GM12878 (cell line): ENCODE data around the gene LKAAEAR1. TPM values are rescaled to one million over a fixed set of nuclear protein-coding genes. Genes with fewer than 3 reads are reported as not detected.

Source experiments
- ATAC-seq: fragments of 200-7000 bp; cut with Tn5 transposase; 3 replicates; pipeline ENCODE4 v1.9.1; 2020; ENCODE audit warnings: mild to moderate bottlenecking, moderate library complexity
- BruUV-seq: library from RNA; stranded (reverse); fragments of 400-500 nt; replicated peaks from 2 replicates; lab custom pipeline; 2021; lab: Mats Ljungman, UMichigan
- CTCF ChIA-PET: fragments of 300-600 bp; sonication (Branson Sonifier 250); formaldehyde crosslinking; extraction: SDS; loops from one replicate; lab custom pipeline; 2021; ENCODE audit warnings: inconsistent platforms; lab: Yijun Ruan, JAX
- POLR2A ChIA-PET: fragments of 350-600 bp; formaldehyde crosslinking; extraction: SDS; loops from one replicate; lab custom pipeline; 2021; ENCODE audit warnings: inconsistent platforms; lab: Charles Lee
- RAD21 ChIA-PET: fragments of 300-600 bp; sonication (Branson Sonifier 250); formaldehyde crosslinking; loops from one replicate; lab custom pipeline; 2023; ENCODE audit warnings: antibody characterized with exemption; ENCODE audit not compliant: unreplicated experiment; lab: Charles Lee
- SMC1A ChIA-PET: fragments of 300-600 bp; sonication (Branson Sonifier 250); formaldehyde crosslinking; loops from one replicate; lab custom pipeline; 2023; ENCODE audit not compliant: unreplicated experiment, uncharacterized antibody; lab: Charles Lee
- DNase-seq: peaks from one replicate; pipeline ENCODE4 v3.0.0-alpha.2; 2011; ENCODE audit warnings: low read depth, low spot score
- FAIRE-seq: peaks from 3 replicates; lab custom pipeline; 2011; peaks lifted over from hg19 to GRCh38; lab: Jason Lieb, UNC
- H2AFZ ChIP-seq: 2 replicates; pipeline ENCODE4 v1.6.0; 2011; ENCODE audit warnings: low read depth, low read length, control low read depth; ENCODE audit not compliant: control insufficient read depth
- H3K27ac ChIP-seq: 2 replicates; pipeline ENCODE4 v1.5.1; 2011; ENCODE audit warnings: control low read depth; ENCODE audit not compliant: control insufficient read depth, insufficient read depth
- H3K27me3 ChIP-seq, 2 experiments: replicated peaks in 1 of 2; 2 replicates each; pipeline versions ENCODE4 v1.6.0 to v1.6.1; 2011; ENCODE audit warnings: low read length in 1 of 2; ENCODE audit not compliant: control insufficient read depth in 2 of 2, insufficient read depth in 2 of 2
- H3K36me3 ChIP-seq, 2 experiments: 2 replicates each; pipeline ENCODE4 v1.5.1; 2011; ENCODE audit warnings: low read length in 1 of 2; ENCODE audit not compliant: control insufficient read depth in 2 of 2, insufficient read depth in 2 of 2
- H3K4me1 ChIP-seq: 2 replicates; pipeline ENCODE4 v1.6.1; 2011; ENCODE audit warnings: mild to moderate bottlenecking, low read length, moderate library complexity, mixed read lengths; ENCODE audit not compliant: control insufficient read depth, insufficient read depth
- H3K4me2 ChIP-seq: 2 replicates; pipeline ENCODE4 v1.6.0; 2011; ENCODE audit warnings: control low read depth; ENCODE audit not compliant: control insufficient read depth, insufficient read depth
- H3K4me3 ChIP-seq: fragments of 200-600 bp; sonication (generic); 2 replicates; pipeline ENCODE4 v1.5.1; 2016
- H3K79me2 ChIP-seq: 2 replicates; pipeline ENCODE4 v1.6.0; 2011; ENCODE audit warnings: low read length; ENCODE audit not compliant: control insufficient read depth, insufficient read depth
- H3K9ac ChIP-seq: 2 replicates; pipeline ENCODE4 v1.8.0; 2011; ENCODE audit warnings: low read length, control low read depth, mixed read lengths; ENCODE audit not compliant: control insufficient read depth, insufficient read depth
- H3K9me3 ChIP-seq: replicated peaks from 3 replicates; pipeline ENCODE4 v1.5.1; 2011; ENCODE audit warnings: mild to moderate bottlenecking, low read length; ENCODE audit not compliant: control insufficient read depth, insufficient read depth
- H4K20me1 ChIP-seq: 2 replicates; pipeline ENCODE4 v1.6.0; 2011; ENCODE audit not compliant: control insufficient read depth, insufficient read depth
- IRF4 ChIP-seq: IDR thresholded peaks from 2 replicates; pipeline ENCODE4 v1.6.1; 2011; ENCODE audit warnings: low read depth, low read length
- MYB ChIP-seq: fragments of 150-350 bp; IDR thresholded peaks from 2 replicates; pipeline ENCODE4 v1.6.1; 2014; ENCODE audit warnings: mild to moderate bottlenecking, low read depth, low read length, borderline replicate concordance
- NR2F1 ChIP-seq: fragments of 450-650 bp; conservative IDR thresholded peaks from 2 replicates; pipeline ENCODE4 v1.6.1; 2017; ENCODE audit warnings: mild to moderate bottlenecking
- POU2F2 ChIP-seq: IDR thresholded peaks from 3 replicates; pipeline ENCODE4 v1.6.1; 2011; ENCODE audit warnings: low read depth, mild to moderate bottlenecking, low read length, borderline replicate concordance
- PRDM15 ChIP-seq: fragments of 450-650 bp; formaldehyde crosslinking; IDR thresholded peaks from 2 replicates; pipeline ENCODE4 v1.4.0; 2020; ENCODE audit warnings: mild to moderate bottlenecking, moderate library complexity
- RELB ChIP-seq: fragments of 450-650 bp; IDR thresholded peaks from 2 replicates; pipeline ENCODE4 v1.6.1; 2017; ENCODE audit warnings: low read depth, mild to moderate bottlenecking, moderate library complexity
- SKIL ChIP-seq: fragments of 450-650 bp; IDR thresholded peaks from 2 replicates; pipeline ENCODE4 v1.6.1; 2017; ENCODE audit warnings: mild to moderate bottlenecking, low read depth, inconsistent platforms; ENCODE audit not compliant: poor library complexity, severe bottlenecking
- ZNF384 ChIP-seq: IDR thresholded peaks from 2 replicates; pipeline ENCODE4 v1.6.1; 2012; ENCODE audit warnings: low read depth, mild to moderate bottlenecking, low read length, improper control_type of control experiment, borderline replicate concordance
- WGBS: methylation state at CpG from one replicate; pipeline ENCODE4 v1.1.6; 2016; ENCODE audit warnings: low lambda C conversion rate; ENCODE audit not compliant: insufficient replicate concordance, insufficient coverage; ENCODE audit errors: missing lambda C conversion rate; 5-methylcytosine and 5-hydroxymethylcytosine counted together
- in situ Hi-C: fragments of 300-500 bp; cut with MboI; formaldehyde crosslinking; loops from 9 replicates; pipeline ENCODE4 v1.14.3; 2018; ENCODE audit warnings: mixed read lengths
- intact Hi-C: fragments of 100-400 bp; cut with micrococcal nuclease; formaldehyde crosslinking; loops from one replicate; pipeline ENCODE4 v1.14.2; 2022; ENCODE audit not compliant: unreplicated experiment
- polyA plus RNA-seq, 11 experiments: library from polyadenylated mRNA; depleted of rRNA in 4 of 11; unstranded in 6 of 11; stranded (reverse) in 5 of 11; fragments of >200 nt; fragmentation: Nextera tagmentation in 4 of 11; fragmentation: Illumina TruSeq in 1 of 11; extraction: Ambion mirVana in 4 of 11; extraction: Trizol in 1 of 11; gene quantifications; 1 replicate in 1 of 11; 2 replicates in 10 of 11; pipeline versions ENCODE4 v1.2.1 to v1.2.3, GENCODE V29; 2011 to 2016; ENCODE audit warnings: inconsistent platforms in 2 of 11, missing spikeins in 2 of 11, low read depth in 1 of 11
- total RNA-seq, 4 experiments: library from RNA; depleted of rRNA in 3 of 4; stranded (reverse); fragments of >200 nt in 3 of 4; fragmentation: Illumina TruSeq in 1 of 4; extraction: Trizol in 1 of 4; gene quantifications; 2 replicates each; pipeline versions ENCODE4 v1.2.1 to v1.2.3, GENCODE V29; 2013 to 2021
- TF ChIP-seq, protein P1 (sequence below): fragments of 450-650 bp; IDR thresholded peaks from 2 replicates; pipeline ENCODE4 v1.6.1; 2016; ENCODE audit warnings: mild to moderate bottlenecking
- TF ChIP-seq, protein P2 (sequence below): fragments of 450-650 bp; IDR thresholded peaks from 2 replicates; pipeline ENCODE4 v1.6.1; 2017; ENCODE audit warnings: borderline replicate concordance

LKAAEAR1 gene
- total and polyA plus RNA-seq, 10 of the 15 experiments (the other 5 are each of a cell fraction or from before 2014, with no cell fraction given), result not detected

DNA sequence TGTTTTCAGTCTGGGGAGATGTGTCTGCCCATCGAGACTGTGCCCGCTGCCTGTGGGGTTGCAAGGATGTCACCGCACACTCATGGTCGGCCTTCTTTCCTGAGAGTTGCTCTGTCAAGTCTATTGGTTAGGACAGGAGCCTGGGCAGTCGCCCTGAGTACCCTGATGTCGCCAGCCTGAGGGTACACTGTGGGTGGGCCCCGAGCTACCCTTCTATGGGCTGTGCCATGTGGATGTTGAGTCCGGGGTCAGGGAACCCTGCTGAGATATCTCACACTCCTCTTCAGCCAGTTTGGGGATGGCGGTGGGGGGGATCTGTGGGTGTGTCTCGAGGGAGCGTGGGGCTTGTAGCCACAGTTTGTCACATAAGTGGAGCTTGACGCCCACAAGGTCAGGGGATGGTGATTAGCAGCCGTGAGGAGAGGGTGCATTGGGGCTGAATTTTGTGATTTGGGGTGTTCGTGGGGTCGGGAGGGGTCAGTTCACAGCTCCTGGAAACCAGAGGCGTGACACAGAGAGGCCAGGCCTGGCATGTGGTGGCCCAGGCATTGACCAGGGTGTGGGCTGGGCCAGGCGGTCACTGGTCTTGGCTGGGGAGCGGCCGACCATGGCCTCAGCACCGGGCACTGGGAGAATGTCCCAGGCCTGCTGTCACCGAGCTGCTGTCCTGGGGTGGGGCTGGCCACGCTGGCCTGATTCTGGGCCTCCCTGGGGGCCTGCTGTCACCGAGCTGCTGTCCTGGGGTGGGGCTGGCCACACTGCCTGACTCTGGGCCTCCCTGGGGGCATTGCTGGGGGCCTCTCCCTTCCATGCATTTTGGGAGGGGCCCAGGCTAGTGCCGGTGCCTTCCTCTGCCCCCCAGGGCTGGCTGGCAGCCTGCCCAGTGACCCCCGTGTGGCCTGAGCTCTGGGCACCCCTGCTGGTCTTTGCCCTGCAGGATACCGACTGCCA lies 24.8 kb upstream of the LKAAEAR1 start:
- no peak overlapping the region for H3K27ac ChIP-seq
- H4K20me1 ChIP-seq, result no peaks in the 10 kb centered on the region
- ChIA-PET RAD21 (interaction anchor here (0.9 to 4.9 kb wide), 4 partner anchors 9 to 69 kb away, joined by 3 to 16 read pairs (median 6); partner anchors contain the start of gene LKAAEAR1), CTCF (interaction anchor here (1.0 to 4.6 kb wide), 3 partner anchors 12 to 129 kb away, joined by 3 to 23 read pairs (median 10); partner anchors contain the start of gene LKAAEAR1), SMC1A (interaction anchor here (1.2 to 1.7 kb wide), 3 partner anchors 10 to 31 kb away, joined by 3 to 5 read pairs (median 4); no protein-coding TSS in a partner anchor), POLR2A (interaction anchor here (1.0 to 1.7 kb wide), 2 partner anchors 11 to 30 kb away, joined by 5 read pairs; partner anchors contain the start of genes OPRL1 and RGS19)
- no peaks in the 10 kb centered on the region; the same call in 1 of the 2 replicates for H3K4me1 ChIP-seq
- peaks cover 0 to 3% of the 10 kb centered on the region in 2 experiments; a peak in 2 of 4 replicates for H3K27me3 ChIP-seq
- no TSS peak for BruUV-seq
- intact Hi-C loops, result no loop called here
- in situ Hi-C loops, result no loop called here
- no peak overlapping the region for H2AFZ ChIP-seq
- WGBS, result 34% methylated on average over 25 of the region's 26 CpGs
- H3K9me3 ChIP-seq, result no peaks in the 10 kb centered on the region
- no peak for FAIRE-seq
- no peak for DNase-seq
- no peak overlapping the region for H3K4me3 ChIP-seq
- no peak overlapping the region for H3K9ac ChIP-seq
- H3K36me3 ChIP-seq, result no peaks in the 10 kb centered on the region
- ATAC-seq, result no peak
- no peak overlapping the region for H3K4me2 ChIP-seq
- no peaks in the 10 kb centered on the region for H3K79me2 ChIP-seq
- TF ChIP-seq MYB (no peak), SKIL (no peak), PRDM15 (no peak), RELB (no peak), NR2F1 (peak; percentile 66; the same call in 1 of the 2 replicates), ZNF384 (no peak), POU2F2 (no peak), IRF4 (no peak)
- TF ChIP-seq, protein P1, sequence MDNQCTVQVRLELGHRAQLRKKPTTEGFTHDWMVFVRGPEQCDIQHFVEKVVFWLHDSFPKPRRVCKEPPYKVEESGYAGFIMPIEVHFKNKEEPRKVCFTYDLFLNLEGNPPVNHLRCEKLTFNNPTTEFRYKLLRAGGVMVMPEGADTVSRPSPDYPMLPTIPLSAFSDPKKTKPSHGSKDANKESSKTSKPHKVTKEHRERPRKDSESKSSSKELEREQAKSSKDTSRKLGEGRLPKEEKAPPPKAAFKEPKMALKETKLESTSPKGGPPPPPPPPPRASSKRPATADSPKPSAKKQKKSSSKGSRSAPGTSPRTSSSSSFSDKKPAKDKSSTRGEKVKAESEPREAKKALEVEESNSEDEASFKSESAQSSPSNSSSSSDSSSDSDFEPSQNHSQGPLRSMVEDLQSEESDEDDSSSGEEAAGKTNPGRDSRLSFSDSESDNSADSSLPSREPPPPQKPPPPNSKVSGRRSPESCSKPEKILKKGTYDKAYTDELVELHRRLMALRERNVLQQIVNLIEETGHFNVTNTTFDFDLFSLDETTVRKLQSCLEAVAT, result no peak
- TF ChIP-seq, protein P2, sequence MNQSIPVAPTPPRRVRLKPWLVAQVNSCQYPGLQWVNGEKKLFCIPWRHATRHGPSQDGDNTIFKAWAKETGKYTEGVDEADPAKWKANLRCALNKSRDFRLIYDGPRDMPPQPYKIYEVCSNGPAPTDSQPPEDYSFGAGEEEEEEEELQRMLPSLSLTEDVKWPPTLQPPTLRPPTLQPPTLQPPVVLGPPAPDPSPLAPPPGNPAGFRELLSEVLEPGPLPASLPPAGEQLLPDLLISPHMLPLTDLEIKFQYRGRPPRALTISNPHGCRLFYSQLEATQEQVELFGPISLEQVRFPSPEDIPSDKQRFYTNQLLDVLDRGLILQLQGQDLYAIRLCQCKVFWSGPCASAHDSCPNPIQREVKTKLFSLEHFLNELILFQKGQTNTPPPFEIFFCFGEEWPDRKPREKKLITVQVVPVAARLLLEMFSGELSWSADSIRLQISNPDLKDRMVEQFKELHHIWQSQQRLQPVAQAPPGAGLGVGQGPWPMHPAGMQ, result no peak
